ENCODE results near the gene DMD.

DMD gene

GRCh38 chrX:32421266-32421665 is 790.1 kb downstream of the DMD start:
- Histone ChIP-seq H2BK5ac (ENCODE audit: low read depth, low read length, poor library complexity) (no peak overlapping the region), H3K27me3 (ENCODE audit: insufficient read depth, low read length) (no peaks in the 10 kb centered on the region), H3K79me2 (ENCODE audit: control insufficient read depth, insufficient read depth, low read length, poor library complexity) (no peaks in the 10 kb centered on the region), H4K8ac (ENCODE audit: low read depth, low read length) (no peak overlapping the region), H3K79me1 (ENCODE audit: low read length) (no peaks in the 10 kb centered on the region), H4K12ac (ENCODE audit: low read depth, low read length) (no peak overlapping the region), H3K4ac (ENCODE audit: low read depth, low read length) (no peak overlapping the region), H3K9ac (ENCODE audit: low read length) (no peak overlapping the region), H3K18ac (ENCODE audit: low read length) (no peak overlapping the region), H3K4me3 (ENCODE audit: low read depth, low read length) (no peak overlapping the region), H2BK12ac (ENCODE audit: low read length) (no peak overlapping the region), H3K14ac (ENCODE audit: low read length) (no peak overlapping the region), H2AK5ac (ENCODE audit: low read length) (no peak overlapping the region), H3K23ac (ENCODE audit: low read length) (no peak overlapping the region), H3K9me3 (ENCODE audit: insufficient read depth, low read depth, low read length) (no peaks in the 10 kb centered on the region), H2BK120ac (ENCODE audit: insufficient read depth, low read length, poor library complexity) (no peak overlapping the region), H3K4me1 (ENCODE audit: control insufficient read depth in 1 of 2, insufficient read depth in 2 of 2, low read length in 2 of 2) (no peaks in the 10 kb centered on the region), H2AFZ (ENCODE audit: insufficient read depth, low read length, poor library complexity) (no peak overlapping the region), H4K91ac (ENCODE audit: low read depth, low read length) (no peak overlapping the region), H3K36me3 (ENCODE audit: control insufficient read depth in 1 of 2, insufficient read depth in 2 of 2, low read length in 2 of 2) (no peaks in the 10 kb centered on the region), H3K4me2 (ENCODE audit: low read length) (no peak overlapping the region), H3K27ac (ENCODE audit: low read depth, low read length) (no peak overlapping the region)
- no CpG with 5 or more reads among the region's 3 CpGs for WGBS (ENCODE audit: extremely low coverage, insufficient coverage, insufficient read length)
- DNase-seq, result no peak

- no peak overlapping the region for H3K27ac ChIP-seq (ENCODE audit: low read depth, low read length)
- H3K27me3 ChIP-seq (ENCODE audit: insufficient read depth, low read length), result no peaks in the 10 kb centered on the region
- no peaks in the 10 kb centered on the region for H3K4me1 ChIP-seq (ENCODE audit: control insufficient read depth in 1 of 2, insufficient read depth in 2 of 2, low read length in 2 of 2)
- no peak overlapping the region for H3K18ac ChIP-seq (ENCODE audit: low read length)
- no peaks in the 10 kb centered on the region for H3K9me3 ChIP-seq (ENCODE audit: insufficient read depth, low read depth, low read length)
- no peaks in the 10 kb centered on the region for H3K79me2 ChIP-seq (ENCODE audit: control insufficient read depth, insufficient read depth, low read length, poor library complexity)
- no peak overlapping the region for H3K23ac ChIP-seq (ENCODE audit: low read length)
- H3K4ac ChIP-seq (ENCODE audit: low read depth, low read length), result no peak overlapping the region
- DNase-seq, result no peak
- H2BK12ac ChIP-seq (ENCODE audit: low read length), result no peak overlapping the region
- no peak overlapping the region for H4K12ac ChIP-seq (ENCODE audit: low read depth, low read length)
- H3K4me2 ChIP-seq (ENCODE audit: low read length), result no peak overlapping the region
- H4K91ac ChIP-seq (ENCODE audit: low read depth, low read length), result no peak overlapping the region
- no peak overlapping the region for H3K14ac ChIP-seq (ENCODE audit: low read length)
- no peak overlapping the region for H4K8ac ChIP-seq (ENCODE audit: low read depth, low read length)
- no peak overlapping the region for H3K4me3 ChIP-seq (ENCODE audit: low read depth, low read length)
- no peak overlapping the region for H2BK5ac ChIP-seq (ENCODE audit: low read depth, low read length, poor library complexity)
- no peak overlapping the region for H3K9ac ChIP-seq (ENCODE audit: low read length)
- WGBS (ENCODE audit: extremely low coverage, insufficient coverage, insufficient read length), result no CpG with 5 or more reads among the region's 4 CpGs
- H3K79me1 ChIP-seq (ENCODE audit: low read length), result no peaks in the 10 kb centered on the region
- H2AK5ac ChIP-seq (ENCODE audit: low read length), result no peak overlapping the region
- H2BK120ac ChIP-seq (ENCODE audit: insufficient read depth, low read length, poor library complexity), result no peak overlapping the region
- no peak overlapping the region for H2AFZ ChIP-seq (ENCODE audit: insufficient read depth, low read length, poor library complexity)
- no peaks in the 10 kb centered on the region for H3K36me3 ChIP-seq (ENCODE audit: control insufficient read depth in 1 of 2, insufficient read depth in 2 of 2, low read length in 2 of 2)
Measured at GRCh38 chrX:32408389-32408788, 803.0 kb downstream of the DMD start.

DNA sequence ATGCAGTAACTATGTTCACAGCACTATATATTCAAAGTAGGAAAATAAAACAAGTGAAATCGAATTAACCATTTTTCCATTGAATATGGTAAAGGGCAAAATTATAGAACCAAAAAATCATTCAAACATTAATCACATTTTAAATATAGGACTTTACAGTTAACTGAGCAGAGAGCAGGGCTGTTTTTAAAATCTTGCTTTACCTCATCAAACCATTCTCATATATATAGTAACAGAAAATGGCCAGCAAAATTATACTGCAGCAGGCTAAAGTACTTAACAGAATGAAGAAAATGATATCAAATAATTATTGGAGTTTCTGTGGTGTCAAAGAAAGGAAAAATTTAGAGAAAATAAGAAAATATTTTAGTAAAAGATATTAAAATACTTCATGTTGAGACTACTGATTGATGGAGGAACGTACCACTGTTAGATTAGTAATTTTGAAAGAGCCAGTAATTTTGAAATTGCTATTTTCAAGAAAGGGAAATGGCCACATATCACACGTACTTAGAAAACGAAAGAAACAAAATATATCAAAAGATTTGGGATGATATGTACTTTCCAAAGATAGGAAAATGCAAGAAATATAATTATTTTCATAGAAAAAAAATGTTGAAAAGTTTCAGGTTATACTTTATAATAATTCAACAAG is 813.7 kb downstream of the DMD start:
- no peak overlapping the region for H3K9ac ChIP-seq (ENCODE audit: low read length)
- no peaks in the 10 kb centered on the region for H3K27me3 ChIP-seq (ENCODE audit: insufficient read depth, low read length)
- H4K91ac ChIP-seq (ENCODE audit: low read depth, low read length), result no peak overlapping the region
- no peak overlapping the region for H2BK120ac ChIP-seq (ENCODE audit: insufficient read depth, low read length, poor library complexity)
- no peaks in the 10 kb centered on the region for H3K9me3 ChIP-seq (ENCODE audit: insufficient read depth, low read depth, low read length)
- no peak overlapping the region for H3K14ac ChIP-seq (ENCODE audit: low read length)
- no peak overlapping the region for H4K12ac ChIP-seq (ENCODE audit: low read depth, low read length)
- no peak overlapping the region for H2BK12ac ChIP-seq (ENCODE audit: low read length)
- H3K4ac ChIP-seq (ENCODE audit: low read depth, low read length), result no peak overlapping the region
- no peaks in the 10 kb centered on the region for H3K79me2 ChIP-seq (ENCODE audit: control insufficient read depth, insufficient read depth, low read length, poor library complexity)
- no peak overlapping the region for H3K4me3 ChIP-seq (ENCODE audit: low read depth, low read length)
- no peaks in the 10 kb centered on the region for H3K4me1 ChIP-seq (ENCODE audit: control insufficient read depth in 1 of 2, insufficient read depth in 2 of 2, low read length in 2 of 2)
- H2AFZ ChIP-seq (ENCODE audit: insufficient read depth, low read length, poor library complexity), result no peak overlapping the region
- no peak overlapping the region for H3K23ac ChIP-seq (ENCODE audit: low read length)
- no peaks in the 10 kb centered on the region for H3K36me3 ChIP-seq (ENCODE audit: control insufficient read depth in 1 of 2, insufficient read depth in 2 of 2, low read length in 2 of 2)
- H3K4me2 ChIP-seq (ENCODE audit: low read length), result no peak overlapping the region
- H3K27ac ChIP-seq (ENCODE audit: low read depth, low read length), result no peak overlapping the region
- no peak for DNase-seq
- no peak overlapping the region for H2BK5ac ChIP-seq (ENCODE audit: low read depth, low read length, poor library complexity)
- no CpG with 5 or more reads among the region's 4 CpGs for WGBS (ENCODE audit: extremely low coverage, insufficient coverage, insufficient read length)
- no peak overlapping the region for H4K8ac ChIP-seq (ENCODE audit: low read depth, low read length)
- no peak overlapping the region for H2AK5ac ChIP-seq (ENCODE audit: low read length)
- no peak overlapping the region for H3K18ac ChIP-seq (ENCODE audit: low read length)
- H3K79me1 ChIP-seq (ENCODE audit: low read length), result no peaks in the 10 kb centered on the region

DNA sequence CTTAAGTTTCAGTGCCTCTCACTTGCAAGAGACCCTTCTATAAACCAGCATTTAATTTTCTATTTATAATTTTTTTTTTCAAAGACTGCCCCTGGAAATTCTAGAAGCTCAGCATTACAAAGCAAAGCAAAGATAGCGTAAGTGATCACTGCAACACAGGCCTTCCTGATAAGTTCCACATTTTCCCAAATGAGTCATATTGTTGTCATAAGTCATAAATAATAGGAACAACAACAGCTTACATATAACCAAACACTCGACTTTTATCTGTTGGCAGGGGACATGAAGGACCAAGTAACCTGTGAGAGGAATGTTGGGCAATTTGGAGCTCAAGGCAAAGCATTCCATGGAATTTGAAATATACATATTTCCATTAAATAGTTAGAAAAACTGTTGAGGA is 815.5 kb downstream of the DMD start:
- Histone ChIP-seq H3K9ac (ENCODE audit: low read length) (no peak overlapping the region), H4K91ac (ENCODE audit: low read depth, low read length) (no peak overlapping the region), H3K4ac (ENCODE audit: low read depth, low read length) (no peak overlapping the region)

More for the DNA sequence above, 815.5 kb downstream of the DMD start:
- Histone ChIP-seq H3K4me1 (ENCODE audit: control insufficient read depth in 1 of 2, insufficient read depth in 2 of 2, low read length in 2 of 2) (no peaks in the 10 kb centered on the region), H3K14ac (ENCODE audit: low read length) (no peak overlapping the region), H3K4me2 (ENCODE audit: low read length) (no peak overlapping the region), H3K18ac (ENCODE audit: low read length) (no peak overlapping the region), H3K27me3 (ENCODE audit: insufficient read depth, low read length) (no peaks in the 10 kb centered on the region), H3K79me1 (ENCODE audit: low read length) (no peaks in the 10 kb centered on the region), H3K79me2 (ENCODE audit: control insufficient read depth, insufficient read depth, low read length, poor library complexity) (no peaks in the 10 kb centered on the region), H4K8ac (ENCODE audit: low read depth, low read length) (no peak overlapping the region), H3K4me3 (ENCODE audit: low read depth, low read length) (no peak overlapping the region), H2BK120ac (ENCODE audit: insufficient read depth, low read length, poor library complexity) (no peak overlapping the region), H3K27ac (ENCODE audit: low read depth, low read length) (no peak overlapping the region), H2AFZ (ENCODE audit: insufficient read depth, low read length, poor library complexity) (no peak overlapping the region), H3K9me3 (ENCODE audit: insufficient read depth, low read depth, low read length) (no peaks in the 10 kb centered on the region), H3K36me3 (ENCODE audit: control insufficient read depth in 1 of 2, insufficient read depth in 2 of 2, low read length in 2 of 2) (no peaks in the 10 kb centered on the region), H3K23ac (ENCODE audit: low read length) (no peak overlapping the region), H4K12ac (ENCODE audit: low read depth, low read length) (no peak overlapping the region), H2AK5ac (ENCODE audit: low read length) (no peak overlapping the region), H2BK5ac (ENCODE audit: low read depth, low read length, poor library complexity) (no peak overlapping the region), H2BK12ac (ENCODE audit: low read length) (no peak overlapping the region)
- no peak for DNase-seq
- WGBS (ENCODE audit: extremely low coverage, insufficient coverage, insufficient read length), result no CpG with 5 or more reads among the region's 2 CpGs

All from trophoblast cell (in vitro differentiated cells and primary cell).